Progenitor cell of endocrine pancreas (in vitro differentiated cells): ENCODE measurements around the gene IL16. TPM values are rescaled to one million over a fixed set of nuclear protein-coding genes. Genes with fewer than 3 reads are reported as not detected.

Experiments used
- DNase-seq: peaks from one replicate; pipeline ENCODE4 v3.0.0; 2021; ENCODE audit warnings: low spot score; ENCODE audit not compliant: unreplicated experiment
- H3K27ac Mint-ChIP-seq: 2 replicates; pipeline ENCODE4 v1.8.0; 2021; ENCODE audit warnings: mild to moderate bottlenecking, moderate library complexity, mixed read lengths
- H3K27me3 Mint-ChIP-seq: 2 replicates; pipeline ENCODE4 v1.8.0; 2021; ENCODE audit warnings: mixed read lengths
- H3K36me3 Mint-ChIP-seq: 2 replicates; pipeline ENCODE4 v1.8.0; 2022; ENCODE audit warnings: mixed read lengths; ENCODE audit not compliant: insufficient read depth
- H3K4me1 Mint-ChIP-seq: 2 replicates; pipeline ENCODE4 v1.8.0; 2021; ENCODE audit warnings: low read depth, mixed read lengths
- H3K4me3 Mint-ChIP-seq: 2 replicates; pipeline ENCODE4 v1.8.0; 2021; ENCODE audit warnings: low read depth, mild to moderate bottlenecking, moderate library complexity, mixed read lengths
- H3K9me3 Mint-ChIP-seq: 2 replicates; pipeline ENCODE4 v1.8.0; 2021; ENCODE audit warnings: low read depth, mixed read lengths
- total RNA-seq: library from RNA; stranded (reverse); gene quantifications from 2 replicates; pipeline ENCODE4 v1.2.1, GENCODE V29; 2021
- TF ChIP-seq, protein P1 (sequence below): fragments of 200-600 bp; sonication (generic); IDR thresholded peaks from one replicate; pipeline ENCODE4 v1.5.0; 2021; ENCODE audit warnings: antibody characterized with exemption, mild to moderate bottlenecking; ENCODE audit not compliant: unreplicated experiment

The IL16 gene
- total RNA-seq, 1 donor from 2014 or later = 0.38 TPM

- no peak for DNase-seq
- H3K27ac Mint-ChIP-seq = no peak overlapping the region
- H3K36me3 Mint-ChIP-seq = no peaks in the 10 kb centered on the region
- TF ChIP-seq, protein P1, sequence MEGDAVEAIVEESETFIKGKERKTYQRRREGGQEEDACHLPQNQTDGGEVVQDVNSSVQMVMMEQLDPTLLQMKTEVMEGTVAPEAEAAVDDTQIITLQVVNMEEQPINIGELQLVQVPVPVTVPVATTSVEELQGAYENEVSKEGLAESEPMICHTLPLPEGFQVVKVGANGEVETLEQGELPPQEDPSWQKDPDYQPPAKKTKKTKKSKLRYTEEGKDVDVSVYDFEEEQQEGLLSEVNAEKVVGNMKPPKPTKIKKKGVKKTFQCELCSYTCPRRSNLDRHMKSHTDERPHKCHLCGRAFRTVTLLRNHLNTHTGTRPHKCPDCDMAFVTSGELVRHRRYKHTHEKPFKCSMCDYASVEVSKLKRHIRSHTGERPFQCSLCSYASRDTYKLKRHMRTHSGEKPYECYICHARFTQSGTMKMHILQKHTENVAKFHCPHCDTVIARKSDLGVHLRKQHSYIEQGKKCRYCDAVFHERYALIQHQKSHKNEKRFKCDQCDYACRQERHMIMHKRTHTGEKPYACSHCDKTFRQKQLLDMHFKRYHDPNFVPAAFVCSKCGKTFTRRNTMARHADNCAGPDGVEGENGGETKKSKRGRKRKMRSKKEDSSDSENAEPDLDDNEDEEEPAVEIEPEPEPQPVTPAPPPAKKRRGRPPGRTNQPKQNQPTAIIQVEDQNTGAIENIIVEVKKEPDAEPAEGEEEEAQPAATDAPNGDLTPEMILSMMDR = no peak
- no peak overlapping the region for H3K4me3 Mint-ChIP-seq
- no peaks in the 10 kb centered on the region for H3K4me1 Mint-ChIP-seq
- peaks cover 4% of the 10 kb centered on the region for H3K9me3 Mint-ChIP-seq
- peaks cover 17% of the 10 kb centered on the region for H3K27me3 Mint-ChIP-seq
These were observed 29.9 kb upstream of the IL16 start for GRCh38 chr15:81166636-81167305.

- no peak overlapping the region for H3K27ac Mint-ChIP-seq
- H3K27me3 Mint-ChIP-seq = peaks cover 19% of the 10 kb centered on the region
- no peak overlapping the region for H3K4me3 Mint-ChIP-seq
- DNase-seq = no peak
- no peaks in the 10 kb centered on the region for H3K4me1 Mint-ChIP-seq
- TF ChIP-seq, protein P1 = no peak
- peaks cover 4% of the 10 kb centered on the region for H3K9me3 Mint-ChIP-seq
- no peaks in the 10 kb centered on the region for H3K36me3 Mint-ChIP-seq
These were observed 28.6 kb upstream of the IL16 start for GRCh38 chr15:81168131-81168526.

DNA sequence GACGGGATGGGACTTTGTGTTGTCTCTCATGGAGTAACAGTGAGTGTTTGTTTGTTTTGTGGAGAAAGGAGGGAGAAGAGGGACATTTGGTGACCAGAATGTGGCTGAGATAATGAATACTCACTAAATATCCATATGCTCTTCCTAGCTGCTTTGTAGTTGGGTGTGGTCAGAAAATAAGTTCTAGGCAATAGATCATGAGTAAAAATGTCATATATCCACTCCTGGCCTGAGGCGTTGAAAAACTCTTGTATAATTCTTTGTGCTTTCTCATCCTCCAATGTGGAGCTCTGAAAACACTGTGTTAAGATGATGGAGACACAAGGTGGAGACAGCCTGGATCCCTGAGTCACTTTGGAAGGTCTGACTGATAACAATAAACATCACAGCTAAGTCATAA is 28.0 kb upstream of the IL16 start:
- TF ChIP-seq, protein P1 = no peak
- Mint-ChIP-seq H3K27ac (no peak overlapping the region), H3K4me3 (no peak overlapping the region), H3K4me1 (no peaks in the 10 kb centered on the region), H3K27me3 (peaks cover 19% of the 10 kb centered on the region), H3K36me3 (no peaks in the 10 kb centered on the region), H3K9me3 (peaks cover 4% of the 10 kb centered on the region)
- DNase-seq = no peak

GRCh38 chr15:81170511-81170910 is 26.2 kb upstream of the IL16 start:
- peaks cover 4% of the 10 kb centered on the region for H3K9me3 Mint-ChIP-seq
- no peaks in the 10 kb centered on the region for H3K36me3 Mint-ChIP-seq
- no peak overlapping the region for H3K27ac Mint-ChIP-seq
- TF ChIP-seq, protein P1 = no peak
- DNase-seq = no peak
- H3K27me3 Mint-ChIP-seq = peaks cover 19% of the 10 kb centered on the region
- no peaks in the 10 kb centered on the region for H3K4me1 Mint-ChIP-seq
- H3K4me3 Mint-ChIP-seq = no peak overlapping the region

GRCh38 chr15:81171286-81171685 is 25.4 kb upstream of the IL16 start:
- no peak overlapping the region for H3K27ac Mint-ChIP-seq
- no peak for DNase-seq
- TF ChIP-seq, protein P1 = no peak
- peaks cover 19% of the 10 kb centered on the region for H3K27me3 Mint-ChIP-seq
- H3K9me3 Mint-ChIP-seq = peaks cover 4% of the 10 kb centered on the region
- H3K4me3 Mint-ChIP-seq = no peak overlapping the region
- H3K4me1 Mint-ChIP-seq = no peaks in the 10 kb centered on the region
- no peaks in the 10 kb centered on the region for H3K36me3 Mint-ChIP-seq
